K562 (cell line): ENCODE measurements around the gene MYMX. TPM values are rescaled to one million over a fixed set of nuclear protein-coding genes. Genes with fewer than 3 reads are reported as not detected.
A peak's percentile ranks its signal among the peaks of the same experiment; 100 is the strongest.

Source experiments
- BDP1 ChIP-seq: IDR thresholded peaks from 3 replicates; pipeline ENCODE4 v1.6.1; 2011; ENCODE audit not compliant: insufficient read length, insufficient read depth
- CBFA2T3 ChIP-seq: fragments of 450-650 bp; IDR thresholded peaks from 2 replicates; pipeline ENCODE4 v1.6.1; 2017
- FOS ChIP-seq: IDR thresholded peaks from 3 replicates; pipeline ENCODE4 v1.6.1; 2011; ENCODE audit not compliant: insufficient read length; ENCODE audit errors: extremely low read depth
- GABPB1 ChIP-seq: sonication (generic); formaldehyde crosslinking; IDR thresholded peaks from 2 replicates; pipeline ENCODE4 v1.8.0; 2022; ENCODE audit warnings: mild to moderate bottlenecking, missing genetic modification reagents
- HDAC1 ChIP-seq, 2 experiments: fragments of 450-650 bp; IDR thresholded peaks; 2 replicates each; pipeline ENCODE4 v1.6.1; 2016 to 2017; ENCODE audit warnings: inconsistent platforms in 1 of 2, mild to moderate bottlenecking in 1 of 2, moderate library complexity in 1 of 2
- IRF1 ChIP-seq: sonication (generic); formaldehyde crosslinking; IDR thresholded peaks from 2 replicates; pipeline ENCODE4 v1.8.0; 2022; ENCODE audit warnings: missing genetic modification reagents, mild to moderate bottlenecking, borderline replicate concordance
- MCM3 ChIP-seq: fragments of 450-650 bp; IDR thresholded peaks from 2 replicates; pipeline ENCODE4 v1.6.1; 2016
- MCM7 ChIP-seq, 2 experiments: fragments of 450-650 bp; IDR thresholded peaks; 2 replicates each; pipeline ENCODE4 v1.6.1; 2016 to 2018
- NELFE ChIP-seq: IDR thresholded peaks from 2 replicates; pipeline ENCODE4 v1.6.1; 2011; ENCODE audit warnings: mild to moderate bottlenecking; ENCODE audit not compliant: insufficient read depth, insufficient read length
- NEUROD1 ChIP-seq: fragments of 150-350 bp; IDR thresholded peaks from 2 replicates; pipeline ENCODE4 v1.6.1; 2014; ENCODE audit warnings: borderline replicate concordance, low read length, low read depth; ENCODE audit not compliant: partially characterized antibody
- NFXL1 ChIP-seq: fragments of 450-650 bp; formaldehyde crosslinking; IDR thresholded peaks from 2 replicates; pipeline ENCODE4 v1.4.0; 2021; ENCODE audit warnings: mild to moderate bottlenecking
- PHF21A ChIP-seq: fragments of 450-650 bp; IDR thresholded peaks from 2 replicates; pipeline ENCODE4 v1.6.1; 2017; ENCODE audit warnings: low read depth, borderline replicate concordance
- PYGO2 ChIP-seq: fragments of 450-650 bp; IDR thresholded peaks from 2 replicates; pipeline ENCODE4 v1.6.1; 2016; ENCODE audit warnings: mild to moderate bottlenecking, missing genetic modification characterization, moderate library complexity, missing compliant biosample characterization
- RBBP5 ChIP-seq: fragments of 200-600 bp; sonication (generic); IDR thresholded peaks from 2 replicates; pipeline ENCODE4 v1.6.1; 2012; ENCODE audit warnings: borderline replicate concordance, mild to moderate bottlenecking, low read length, control low read depth, inconsistent platforms; ENCODE audit not compliant: insufficient read depth, poor library complexity, severe bottlenecking
- REST ChIP-seq, 2 experiments: fragments of 450-650 bp; formaldehyde crosslinking in 1 of 2; IDR thresholded peaks; 2 replicates each; pipeline versions ENCODE4 v1.4.0 to v1.6.1; 2014 to 2020; ENCODE audit warnings: mild to moderate bottlenecking in 2 of 2, borderline replicate concordance in 1 of 2, low read depth in 1 of 2
- SETDB1 ChIP-seq: IDR thresholded peaks from one replicate; pipeline ENCODE4 v1.6.1; 2012; ENCODE audit warnings: low read length, control low read depth, inconsistent platforms
- SIRT6 ChIP-seq: IDR thresholded peaks from one replicate; pipeline ENCODE4 v1.6.1; 2012; ENCODE audit warnings: low read depth, mild to moderate bottlenecking, control low read depth, inconsistent platforms, low read length, moderate library complexity
- SNRNP70 ChIP-seq: fragments of 200-400 bp; formaldehyde crosslinking; optimal IDR thresholded peaks from 2 replicates; pipeline ENCODE3; 2017; ENCODE audit warnings: low read depth, low read length
- TFAM ChIP-seq: fragments of 250-450 bp; sonication (Bioruptor Pico); conservative IDR thresholded peaks from 2 replicates; pipeline ENCODE4 v1.5.0; 2021; ENCODE audit warnings: mild to moderate bottlenecking, moderate library complexity
- ZKSCAN1 ChIP-seq: fragments of 150-350 bp; IDR thresholded peaks from 2 replicates; pipeline ENCODE4 v1.6.1; 2016; ENCODE audit warnings: low read depth, low read length
- ZNF124 ChIP-seq: sonication (generic); formaldehyde crosslinking; IDR thresholded peaks from 2 replicates; pipeline ENCODE4 v1.8.1; 2022; ENCODE audit warnings: missing genetic modification reagents
- ZNF79 ChIP-seq: fragments of 250-450 bp; sonication (Bioruptor Pico); IDR thresholded peaks from 2 replicates; pipeline ENCODE4 v1.4.0; 2020; ENCODE audit warnings: low read depth, mild to moderate bottlenecking, moderate library complexity
- polyA plus RNA-seq, 8 experiments: library from polyadenylated mRNA; depleted of rRNA in 4 of 8; stranded (reverse) in 5 of 8; unstranded in 3 of 8; fragments of >200 nt; fragmentation: Nextera tagmentation in 2 of 8; fragmentation: Illumina TruSeq in 1 of 8; extraction: Ambion mirVana in 2 of 8; extraction: Trizol in 1 of 8; gene quantifications; 2 replicates each; pipeline versions ENCODE4 v1.2.1 to v1.2.3, GENCODE V29; 2011 to 2014; ENCODE audit warnings: inconsistent platforms in 1 of 8, missing spikeins in 1 of 8
- total RNA-seq, 7 experiments: library from RNA; depleted of rRNA in 6 of 7; stranded (reverse); fragments of >200 nt in 6 of 7; fragmentation: Illumina TruSeq in 2 of 7; extraction: Trizol in 2 of 7; gene quantifications; 2 replicates each; pipeline versions ENCODE4 v1.2.1 to v1.2.3, GENCODE V29; 2011 to 2021; ENCODE audit warnings: low replicate concordance in 1 of 7

MYMX gene
- total and polyA plus RNA-seq, 9 of the 15 experiments (the other 6 are each of a cell fraction or from before 2014, with no cell fraction given): 0.12 TPM; not detected in 8

DNA sequence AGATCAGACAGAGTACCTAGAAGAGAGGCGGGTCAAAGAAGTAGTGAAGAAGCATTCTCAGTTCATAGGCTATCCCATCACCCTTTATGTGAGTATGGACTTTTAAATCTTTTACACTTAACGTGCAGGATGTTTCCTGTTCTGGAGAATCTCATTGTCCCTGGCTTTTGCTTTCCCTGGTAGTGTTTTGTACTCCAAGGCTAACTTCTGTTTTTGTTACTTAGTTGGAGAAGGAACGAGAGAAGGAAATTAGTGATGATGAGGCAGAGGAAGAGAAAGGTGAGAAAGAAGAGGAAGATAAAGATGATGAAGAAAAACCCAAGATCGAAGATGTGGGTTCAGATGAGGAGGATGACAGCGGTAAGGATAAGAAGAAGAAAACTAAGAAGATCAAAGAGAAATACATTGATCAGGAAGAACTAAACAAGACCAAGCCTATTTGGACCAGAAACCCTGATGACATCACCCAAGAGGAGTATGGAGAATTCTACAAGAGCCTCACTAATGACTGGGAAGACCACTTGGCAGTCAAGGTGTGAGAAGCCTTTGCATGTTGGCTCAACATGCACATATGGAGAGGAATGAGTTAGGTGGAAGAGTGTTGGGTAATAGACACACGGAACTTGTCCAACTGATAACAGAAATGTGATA lies 33.5 kb downstream of the MYMX start (continued):
- TF ChIP-seq RBBP5 (no peak), BDP1 (no peak), NEUROD1 (no peak), ZNF124 (CRISPR knock-in tag) (no peak), IRF1 (CRISPR knock-in tag) (no peak), HDAC1 (IDR thresholded peaks at IDR 0.05) (no peak), MCM7 (IDR thresholded peaks at IDR 0.05) (no peak), GABPB1 (CRISPR knock-in tag) (0 out of 2 replicates have a peak, but pooled peaks have one; percentile 27), TFAM (CRISPR knock-in tag) (no peak), REST (IDR thresholded peaks at IDR 0.05; ENCODE audit: borderline replicate concordance) (no peak), REST (CRISPR knock-in tag; IDR thresholded peaks at IDR 0.05; ENCODE audit: low read depth) (no peak), SNRNP70 (no peak), CBFA2T3 (no peak), MCM3 (no peak), PHF21A (no peak), NELFE (no peak), SIRT6 (no peak), SETDB1 (no peak), ZNF79 (CRISPR knock-in tag) (no peak), NFXL1 (CRISPR knock-in tag) (peak; percentile 21; the same call in 1 of the 2 replicates), FOS (no peak), PYGO2 (tag) (no peak), ZKSCAN1 (no peak)
